GM12878 (cell line): ENCODE results near the gene NBEA. TPM values are rescaled to one million over a fixed set of nuclear protein-coding genes. Genes with fewer than 3 reads are reported as not detected.

Source experiments
- BMI1 ChIP-seq: fragments of 450-650 bp; IDR thresholded peaks from 2 replicates; pipeline ENCODE4 v1.6.1; 2016; ENCODE audit warnings: mild to moderate bottlenecking, moderate library complexity, borderline replicate concordance
- BRCA1 ChIP-seq: IDR thresholded peaks from 2 replicates; pipeline ENCODE4 v1.6.1; 2011; ENCODE audit warnings: low read depth, low read length, improper control_type of control experiment
- LARP7 ChIP-seq: fragments of 450-650 bp; IDR thresholded peaks from 2 replicates; pipeline ENCODE4 v1.6.1; 2017; ENCODE audit warnings: mild to moderate bottlenecking
- NR2C1 ChIP-seq: fragments of 450-650 bp; IDR thresholded peaks from 2 replicates; pipeline ENCODE4 v1.6.1; 2017; ENCODE audit warnings: antibody characterized with exemption, mild to moderate bottlenecking, moderate library complexity
- POLR2AphosphoS5 ChIP-seq: IDR thresholded peaks from 2 replicates; pipeline ENCODE4 v1.6.1; 2011; ENCODE audit warnings: mild to moderate bottlenecking, low read length, inconsistent platforms
- RBBP5 ChIP-seq: fragments of 200-600 bp; sonication (generic); conservative IDR thresholded peaks from 2 replicates; pipeline ENCODE4 v1.6.1; 2016
- TAF1 ChIP-seq: IDR thresholded peaks from 2 replicates; pipeline ENCODE4 v1.6.1; 2011; ENCODE audit warnings: mild to moderate bottlenecking, low read depth, low read length, borderline replicate concordance
- polyA plus RNA-seq, 11 experiments: library from polyadenylated mRNA; depleted of rRNA in 4 of 11; unstranded in 6 of 11; stranded (reverse) in 5 of 11; fragments of >200 nt; fragmentation: Nextera tagmentation in 4 of 11; fragmentation: Illumina TruSeq in 1 of 11; extraction: Ambion mirVana in 4 of 11; extraction: Trizol in 1 of 11; gene quantifications; 1 replicate in 1 of 11; 2 replicates in 10 of 11; pipeline versions ENCODE4 v1.2.1 to v1.2.3, GENCODE V29; 2011 to 2016; ENCODE audit warnings: inconsistent platforms in 2 of 11, missing spikeins in 2 of 11, low read depth in 1 of 11
- total RNA-seq, 4 experiments: library from RNA; depleted of rRNA in 3 of 4; stranded (reverse); fragments of >200 nt in 3 of 4; fragmentation: Illumina TruSeq in 1 of 4; extraction: Trizol in 1 of 4; gene quantifications; 2 replicates each; pipeline versions ENCODE4 v1.2.1 to v1.2.3, GENCODE V29; 2013 to 2021
- TF ChIP-seq, protein P1 (sequence below): fragments of 450-650 bp; IDR thresholded peaks from 2 replicates; pipeline ENCODE4 v1.6.1; 2018; ENCODE audit warnings: mild to moderate bottlenecking, low read depth, moderate library complexity; ENCODE audit not compliant: partially characterized antibody
- TF ChIP-seq, protein P2 (sequence below): IDR thresholded peaks from 2 replicates; pipeline ENCODE4 v1.6.1; 2012; ENCODE audit warnings: low read depth, low read length, improper control_type of control experiment
- TF ChIP-seq, protein P3 (sequence below): fragments of 450-650 bp; formaldehyde crosslinking; IDR thresholded peaks from 2 replicates; pipeline ENCODE4 v1.5.0; 2022; ENCODE audit warnings: mild to moderate bottlenecking, missing genetic modification characterization

Gene NBEA
- total and polyA plus RNA-seq, 10 of the 15 experiments (the other 5 are each of a cell fraction or from before 2014, with no cell fraction given), result 0.23 to 3.6 (median 0.55) TPM

DNA sequence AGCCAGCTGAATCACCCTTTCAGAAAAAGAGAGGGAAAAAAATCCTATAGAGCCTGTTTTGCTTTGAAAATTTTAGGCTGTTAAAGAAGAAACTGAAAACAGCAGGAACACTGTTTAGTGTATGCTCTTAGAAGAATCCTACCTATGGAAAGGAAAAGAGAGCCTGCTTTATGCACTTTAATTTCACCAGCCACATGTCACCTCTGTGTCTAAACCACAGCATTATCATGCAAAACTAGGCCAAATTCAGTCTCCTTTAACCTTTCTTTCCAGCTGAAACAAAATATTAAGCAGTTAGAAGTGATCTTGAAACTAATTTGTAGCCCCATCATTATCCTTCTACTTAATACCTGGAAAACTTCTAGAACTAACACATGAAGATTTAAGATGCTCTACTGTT lies 631.6 kb downstream of the NBEA start (continued):
- TF ChIP-seq TAF1, result no peak
- no peak for TF ChIP-seq RBBP5
- TF ChIP-seq, protein P1, sequence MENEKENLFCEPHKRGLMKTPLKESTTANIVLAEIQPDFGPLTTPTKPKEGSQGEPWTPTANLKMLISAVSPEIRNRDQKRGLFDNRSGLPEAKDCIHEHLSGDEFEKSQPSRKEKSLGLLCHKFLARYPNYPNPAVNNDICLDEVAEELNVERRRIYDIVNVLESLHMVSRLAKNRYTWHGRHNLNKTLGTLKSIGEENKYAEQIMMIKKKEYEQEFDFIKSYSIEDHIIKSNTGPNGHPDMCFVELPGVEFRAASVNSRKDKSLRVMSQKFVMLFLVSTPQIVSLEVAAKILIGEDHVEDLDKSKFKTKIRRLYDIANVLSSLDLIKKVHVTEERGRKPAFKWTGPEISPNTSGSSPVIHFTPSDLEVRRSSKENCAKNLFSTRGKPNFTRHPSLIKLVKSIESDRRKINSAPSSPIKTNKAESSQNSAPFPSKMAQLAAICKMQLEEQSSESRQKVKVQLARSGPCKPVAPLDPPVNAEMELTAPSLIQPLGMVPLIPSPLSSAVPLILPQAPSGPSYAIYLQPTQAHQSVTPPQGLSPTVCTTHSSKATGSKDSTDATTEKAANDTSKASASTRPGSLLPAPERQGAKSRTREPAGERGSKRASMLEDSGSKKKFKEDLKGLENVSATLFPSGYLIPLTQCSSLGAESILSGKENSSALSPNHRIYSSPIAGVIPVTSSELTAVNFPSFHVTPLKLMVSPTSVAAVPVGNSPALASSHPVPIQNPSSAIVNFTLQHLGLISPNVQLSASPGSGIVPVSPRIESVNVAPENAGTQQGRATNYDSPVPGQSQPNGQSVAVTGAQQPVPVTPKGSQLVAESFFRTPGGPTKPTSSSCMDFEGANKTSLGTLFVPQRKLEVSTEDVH, result no peak
- TF ChIP-seq, protein P2, sequence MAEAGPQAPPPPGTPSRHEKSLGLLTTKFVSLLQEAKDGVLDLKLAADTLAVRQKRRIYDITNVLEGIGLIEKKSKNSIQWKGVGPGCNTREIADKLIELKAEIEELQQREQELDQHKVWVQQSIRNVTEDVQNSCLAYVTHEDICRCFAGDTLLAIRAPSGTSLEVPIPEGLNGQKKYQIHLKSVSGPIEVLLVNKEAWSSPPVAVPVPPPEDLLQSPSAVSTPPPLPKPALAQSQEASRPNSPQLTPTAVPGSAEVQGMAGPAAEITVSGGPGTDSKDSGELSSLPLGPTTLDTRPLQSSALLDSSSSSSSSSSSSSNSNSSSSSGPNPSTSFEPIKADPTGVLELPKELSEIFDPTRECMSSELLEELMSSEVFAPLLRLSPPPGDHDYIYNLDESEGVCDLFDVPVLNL, result no peak
- TF ChIP-seq BMI1, result no peak
- TF ChIP-seq LARP7, result no peak
- TF ChIP-seq POLR2AphosphoS5, result no peak
- no peak for TF ChIP-seq NR2C1
- TF ChIP-seq, protein P3, sequence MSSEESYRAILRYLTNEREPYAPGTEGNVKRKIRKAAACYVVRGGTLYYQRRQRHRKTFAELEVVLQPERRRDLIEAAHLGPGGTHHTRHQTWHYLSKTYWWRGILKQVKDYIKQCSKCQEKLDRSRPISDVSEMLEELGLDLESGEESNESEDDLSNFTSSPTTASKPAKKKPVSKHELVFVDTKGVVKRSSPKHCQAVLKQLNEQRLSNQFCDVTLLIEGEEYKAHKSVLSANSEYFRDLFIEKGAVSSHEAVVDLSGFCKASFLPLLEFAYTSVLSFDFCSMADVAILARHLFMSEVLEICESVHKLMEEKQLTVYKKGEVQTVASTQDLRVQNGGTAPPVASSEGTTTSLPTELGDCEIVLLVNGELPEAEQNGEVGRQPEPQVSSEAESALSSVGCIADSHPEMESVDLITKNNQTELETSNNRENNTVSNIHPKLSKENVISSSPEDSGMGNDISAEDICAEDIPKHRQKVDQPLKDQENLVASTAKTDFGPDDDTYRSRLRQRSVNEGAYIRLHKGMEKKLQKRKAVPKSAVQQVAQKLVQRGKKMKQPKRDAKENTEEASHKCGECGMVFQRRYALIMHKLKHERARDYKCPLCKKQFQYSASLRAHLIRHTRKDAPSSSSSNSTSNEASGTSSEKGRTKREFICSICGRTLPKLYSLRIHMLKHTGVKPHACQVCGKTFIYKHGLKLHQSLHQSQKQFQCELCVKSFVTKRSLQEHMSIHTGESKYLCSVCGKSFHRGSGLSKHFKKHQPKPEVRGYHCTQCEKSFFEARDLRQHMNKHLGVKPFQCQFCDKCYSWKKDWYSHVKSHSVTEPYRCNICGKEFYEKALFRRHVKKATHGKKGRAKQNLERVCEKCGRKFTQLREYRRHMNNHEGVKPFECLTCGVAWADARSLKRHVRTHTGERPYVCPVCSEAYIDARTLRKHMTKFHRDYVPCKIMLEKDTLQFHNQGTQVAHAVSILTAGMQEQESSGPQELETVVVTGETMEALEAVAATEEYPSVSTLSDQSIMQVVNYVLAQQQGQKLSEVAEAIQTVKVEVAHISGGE, result no peak
- TF ChIP-seq BRCA1, result no peak
- TF ChIP-seq, all 136 proteins: peak for 0
